GM12878 (cell line): Measurements from ENCODE around the gene SKOR2. TPM values are rescaled to one million over a fixed set of nuclear protein-coding genes. Genes with fewer than 3 reads are reported as not detected.

Source experiments
- ATAC-seq: fragments of 200-7000 bp; cut with Tn5 transposase; 3 replicates; pipeline ENCODE4 v1.9.1; 2020; ENCODE audit warnings: mild to moderate bottlenecking, moderate library complexity
- BruUV-seq: library from RNA; stranded (reverse); fragments of 400-500 nt; replicated peaks from 2 replicates; lab custom pipeline; 2021; lab: Mats Ljungman, UMichigan
- CTCF ChIA-PET: fragments of 300-600 bp; sonication (Branson Sonifier 250); formaldehyde crosslinking; extraction: SDS; loops from one replicate; lab custom pipeline; 2021; ENCODE audit warnings: inconsistent platforms; lab: Yijun Ruan, JAX
- POLR2A ChIA-PET: fragments of 350-600 bp; formaldehyde crosslinking; extraction: SDS; loops from one replicate; lab custom pipeline; 2021; ENCODE audit warnings: inconsistent platforms; lab: Charles Lee
- RAD21 ChIA-PET: fragments of 300-600 bp; sonication (Branson Sonifier 250); formaldehyde crosslinking; loops from one replicate; lab custom pipeline; 2023; ENCODE audit warnings: antibody characterized with exemption; ENCODE audit not compliant: unreplicated experiment; lab: Charles Lee
- SMC1A ChIA-PET: fragments of 300-600 bp; sonication (Branson Sonifier 250); formaldehyde crosslinking; loops from one replicate; lab custom pipeline; 2023; ENCODE audit not compliant: unreplicated experiment, uncharacterized antibody; lab: Charles Lee
- DNase-seq: peaks from one replicate; pipeline ENCODE4 v3.0.0-alpha.2; 2011; ENCODE audit warnings: low read depth, low spot score
- FAIRE-seq: peaks from 3 replicates; lab custom pipeline; 2011; peaks lifted over from hg19 to GRCh38; lab: Jason Lieb, UNC
- H2AFZ ChIP-seq: 2 replicates; pipeline ENCODE4 v1.6.0; 2011; ENCODE audit warnings: low read depth, low read length, control low read depth; ENCODE audit not compliant: control insufficient read depth
- H3K27ac ChIP-seq: 2 replicates; pipeline ENCODE4 v1.5.1; 2011; ENCODE audit warnings: control low read depth; ENCODE audit not compliant: control insufficient read depth, insufficient read depth
- H3K27me3 ChIP-seq, 2 experiments: replicated peaks in 1 of 2; 2 replicates each; pipeline versions ENCODE4 v1.6.0 to v1.6.1; 2011; ENCODE audit warnings: low read length in 1 of 2; ENCODE audit not compliant: control insufficient read depth in 2 of 2, insufficient read depth in 2 of 2
- H3K36me3 ChIP-seq, 2 experiments: 2 replicates each; pipeline ENCODE4 v1.5.1; 2011; ENCODE audit warnings: low read length in 1 of 2; ENCODE audit not compliant: control insufficient read depth in 2 of 2, insufficient read depth in 2 of 2
- H3K4me1 ChIP-seq: 2 replicates; pipeline ENCODE4 v1.6.1; 2011; ENCODE audit warnings: mild to moderate bottlenecking, low read length, moderate library complexity, mixed read lengths; ENCODE audit not compliant: control insufficient read depth, insufficient read depth
- H3K4me2 ChIP-seq: 2 replicates; pipeline ENCODE4 v1.6.0; 2011; ENCODE audit warnings: control low read depth; ENCODE audit not compliant: control insufficient read depth, insufficient read depth
- H3K4me3 ChIP-seq: fragments of 200-600 bp; sonication (generic); 2 replicates; pipeline ENCODE4 v1.5.1; 2016
- H3K79me2 ChIP-seq: 2 replicates; pipeline ENCODE4 v1.6.0; 2011; ENCODE audit warnings: low read length; ENCODE audit not compliant: control insufficient read depth, insufficient read depth
- H3K9ac ChIP-seq: 2 replicates; pipeline ENCODE4 v1.8.0; 2011; ENCODE audit warnings: low read length, control low read depth, mixed read lengths; ENCODE audit not compliant: control insufficient read depth, insufficient read depth
- H3K9me3 ChIP-seq: replicated peaks from 3 replicates; pipeline ENCODE4 v1.5.1; 2011; ENCODE audit warnings: mild to moderate bottlenecking, low read length; ENCODE audit not compliant: control insufficient read depth, insufficient read depth
- H4K20me1 ChIP-seq: 2 replicates; pipeline ENCODE4 v1.6.0; 2011; ENCODE audit not compliant: control insufficient read depth, insufficient read depth
- BCL3 ChIP-seq: IDR thresholded peaks from 2 replicates; pipeline ENCODE4 v1.6.1; 2011; ENCODE audit warnings: borderline replicate concordance, low read depth, mild to moderate bottlenecking, moderate library complexity, low read length; ENCODE audit not compliant: insufficient read depth, poor library complexity, severe bottlenecking
- BHLHE40 ChIP-seq, 2 experiments: fragments of 450-650 bp in 1 of 2; IDR thresholded peaks; 2 replicates each; pipeline ENCODE4 v1.6.1; 2011 to 2017; ENCODE audit warnings: low read depth in 2 of 2, borderline replicate concordance in 1 of 2, improper control_type of control experiment in 1 of 2, low read length in 1 of 2, mild to moderate bottlenecking in 1 of 2
- CBX3 ChIP-seq: fragments of 200-600 bp; sonication (generic); IDR thresholded peaks from 2 replicates; pipeline ENCODE4 v1.6.1; 2016; ENCODE audit warnings: low read depth, borderline replicate concordance
- HCFC1 ChIP-seq: fragments of 150-350 bp; IDR thresholded peaks from 2 replicates; pipeline ENCODE4 v1.6.1; 2014; ENCODE audit warnings: low read length
- LARP7 ChIP-seq: fragments of 450-650 bp; IDR thresholded peaks from 2 replicates; pipeline ENCODE4 v1.6.1; 2017; ENCODE audit warnings: mild to moderate bottlenecking
- RAD51 ChIP-seq: fragments of 450-650 bp; IDR thresholded peaks from 2 replicates; pipeline ENCODE4 v1.6.1; 2016; ENCODE audit warnings: moderate library complexity, mild to moderate bottlenecking, inconsistent platforms
- RFX5 ChIP-seq: IDR thresholded peaks from 2 replicates; pipeline ENCODE4 v1.6.1; 2011; ENCODE audit warnings: low read depth, low read length, improper control_type of control experiment
- TCF12 ChIP-seq: IDR thresholded peaks from 2 replicates; pipeline ENCODE4 v1.6.1; 2011; ENCODE audit warnings: low read depth, mild to moderate bottlenecking, low read length
- TCF3 ChIP-seq: IDR thresholded peaks from 2 replicates; pipeline ENCODE4 v1.6.1; 2012; ENCODE audit warnings: low read depth, mild to moderate bottlenecking, low read length, borderline replicate concordance; ENCODE audit not compliant: insufficient read depth
- ZNF207 ChIP-seq: fragments of 450-650 bp; IDR thresholded peaks from 2 replicates; pipeline ENCODE4 v1.6.1; 2014; ENCODE audit warnings: antibody characterized with exemption, mild to moderate bottlenecking, borderline replicate concordance
- ZNF24 ChIP-seq: fragments of 450-650 bp; IDR thresholded peaks from 2 replicates; pipeline ENCODE4 v1.6.1; 2017; ENCODE audit warnings: antibody characterized with exemption, mild to moderate bottlenecking
- WGBS: methylation state at CpG from one replicate; pipeline ENCODE4 v1.1.6; 2016; ENCODE audit warnings: low lambda C conversion rate; ENCODE audit not compliant: insufficient replicate concordance, insufficient coverage; ENCODE audit errors: missing lambda C conversion rate; 5-methylcytosine and 5-hydroxymethylcytosine counted together
- in situ Hi-C: fragments of 300-500 bp; cut with MboI; formaldehyde crosslinking; loops from 9 replicates; pipeline ENCODE4 v1.14.3; 2018; ENCODE audit warnings: mixed read lengths
- intact Hi-C: fragments of 100-400 bp; cut with micrococcal nuclease; formaldehyde crosslinking; loops from one replicate; pipeline ENCODE4 v1.14.2; 2022; ENCODE audit not compliant: unreplicated experiment
- polyA plus RNA-seq, 11 experiments: library from polyadenylated mRNA; depleted of rRNA in 4 of 11; unstranded in 6 of 11; stranded (reverse) in 5 of 11; fragments of >200 nt; fragmentation: Nextera tagmentation in 4 of 11; fragmentation: Illumina TruSeq in 1 of 11; extraction: Ambion mirVana in 4 of 11; extraction: Trizol in 1 of 11; gene quantifications; 1 replicate in 1 of 11; 2 replicates in 10 of 11; pipeline versions ENCODE4 v1.2.1 to v1.2.3, GENCODE V29; 2011 to 2016; ENCODE audit warnings: inconsistent platforms in 2 of 11, missing spikeins in 2 of 11, low read depth in 1 of 11
- total RNA-seq, 4 experiments: library from RNA; depleted of rRNA in 3 of 4; stranded (reverse); fragments of >200 nt in 3 of 4; fragmentation: Illumina TruSeq in 1 of 4; extraction: Trizol in 1 of 4; gene quantifications; 2 replicates each; pipeline versions ENCODE4 v1.2.1 to v1.2.3, GENCODE V29; 2013 to 2021

Gene SKOR2
- total and polyA plus RNA-seq, 10 of the 15 experiments (the other 5 are each of a cell fraction or from before 2014, with no cell fraction given), result not detected

- ATAC-seq, result no peak
- Histone ChIP-seq H4K20me1 (no peaks in the 10 kb centered on the region), H3K27ac (no peak overlapping the region), H3K9ac (no peak overlapping the region), H3K4me2 (no peak overlapping the region), H2AFZ (no peak overlapping the region), H3K4me1 (no peaks in the 10 kb centered on the region), H3K79me2 (no peaks in the 10 kb centered on the region), H3K9me3 (no peaks in the 10 kb centered on the region; the same call in 2 of the 3 replicates), H3K36me3 (no peaks in the 10 kb centered on the region), H3K27me3 (peaks cover 2 to 11% of the 10 kb centered on the region in 2 experiments), H3K4me3 (no peak overlapping the region)
- ChIA-PET SMC1A (no interaction called here), POLR2A (no interaction called here)
- FAIRE-seq, result no peak
- in situ Hi-C loops (no loop called here), intact Hi-C loops (no loop called here)
- 32% methylated on average over 16 of the region's 16 CpGs for whole genome bisulfite sequencing
- DNase-seq, result no peak
- BruUV-seq, result no TSS peak
- TF ChIP-seq BHLHE40 (IDR thresholded peaks at IDR 0.05; ENCODE audit: borderline replicate concordance in 1 of 2, low read depth in 2 of 2, low read length in 1 of 2) (no peak), ZNF24 (no peak), ZNF207 (no peak), TCF12 (no peak), TCF3 (no peak), LARP7 (no peak), HCFC1 (no peak), CBX3 (no peak), BCL3 (no peak), RAD51 (no peak), RFX5 (no peak)
- TF ChIP-seq, all 136 proteins: peak for 0
- ChIA-PET CTCF (interaction anchor here (1.1 kb wide), 1 partner anchor 94 kb away, joined by 3 read pairs; no protein-coding TSS in a partner anchor), RAD21 (no interaction called here)
Measured at GRCh38 chr18:47263150-47263429, 11.6 kb upstream of the SKOR2 start.
